Inferior parietal cortex (tissue), 1 donor: ENCODE data around the gene ADAMTSL1.
"Not testable (repeated sequence)": the region's sequence is repeated elsewhere in the genome, so short reads cannot be mapped to it uniquely, and the experiment has no call there.

Source experiments
- DNase-seq: peaks from one replicate; pipeline ENCODE4 v3.0.0-alpha.2; 2016; ENCODE audit errors: extremely low spot score

The ADAMTSL1 gene

DNA sequence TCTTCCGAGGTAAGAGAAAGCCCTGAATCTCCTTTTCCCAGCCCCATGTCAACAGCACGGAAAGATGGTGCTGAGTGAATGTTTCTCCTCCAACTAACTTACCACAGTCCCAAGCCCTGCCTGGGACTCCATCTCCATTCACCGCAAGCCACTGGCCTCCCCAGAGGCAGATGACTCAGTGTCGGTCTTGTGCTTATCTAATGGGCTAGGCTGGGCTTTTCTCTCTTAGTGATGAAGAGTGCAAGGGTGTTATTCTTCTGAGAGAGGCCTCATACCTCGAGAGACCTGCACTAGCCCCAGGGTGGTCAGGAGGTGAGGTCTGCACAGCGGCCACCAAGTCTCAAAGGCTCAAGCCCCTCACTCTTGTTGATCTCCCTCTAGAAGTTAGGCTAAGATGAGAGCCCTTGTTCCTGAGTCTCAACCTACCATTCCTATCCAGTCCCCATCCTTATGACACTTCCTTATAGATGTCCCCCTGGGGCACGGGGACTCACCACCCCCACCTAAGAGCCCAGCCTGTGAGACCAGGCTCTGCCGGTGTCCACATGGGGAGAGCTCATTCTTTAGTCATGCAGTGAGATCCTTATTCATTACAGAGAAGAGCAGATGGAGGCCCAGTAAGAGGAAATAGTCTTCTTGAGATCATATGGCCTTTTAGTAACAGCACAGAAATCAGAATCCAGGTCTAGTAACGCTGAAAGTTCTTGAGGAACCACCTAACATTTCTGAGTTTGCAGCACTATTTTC, 432.1 kb downstream of the ADAMTSL1 start:
- no peak for DNase-seq

DNA sequence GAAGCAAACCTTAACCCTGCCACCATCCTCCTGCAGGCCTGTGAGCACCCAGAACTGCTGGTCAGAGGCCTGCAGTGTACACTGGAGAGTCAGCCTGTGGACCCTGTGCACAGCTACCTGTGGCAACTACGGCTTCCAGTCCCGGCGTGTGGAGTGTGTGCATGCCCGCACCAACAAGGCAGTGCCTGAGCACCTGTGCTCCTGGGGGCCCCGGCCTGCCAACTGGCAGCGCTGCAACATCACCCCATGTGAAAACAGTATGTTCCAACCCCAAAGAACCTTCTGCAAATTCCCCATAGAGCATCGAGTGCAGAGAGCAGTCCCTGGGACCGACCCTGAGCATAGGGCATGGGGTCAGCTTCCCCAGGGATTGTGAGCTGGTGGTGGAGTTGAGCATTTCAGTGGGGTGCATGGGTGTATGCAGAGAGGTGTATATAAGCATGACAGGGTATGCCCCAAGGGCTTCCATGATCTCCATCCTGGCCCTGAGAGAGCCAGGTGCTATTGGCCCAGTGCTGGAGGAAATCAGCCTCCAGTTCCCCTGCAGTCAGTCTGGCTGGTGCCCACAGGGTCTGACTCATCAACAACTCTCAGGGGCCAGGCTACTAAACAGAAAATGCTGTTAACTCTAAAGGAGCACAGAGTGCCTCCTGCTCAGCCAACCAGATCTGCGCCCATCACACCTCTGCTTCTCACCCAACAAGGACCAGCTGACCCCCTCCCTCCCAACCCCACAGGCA, 432.9 kb downstream of the ADAMTSL1 start:
- no peak for DNase-seq

DNA sequence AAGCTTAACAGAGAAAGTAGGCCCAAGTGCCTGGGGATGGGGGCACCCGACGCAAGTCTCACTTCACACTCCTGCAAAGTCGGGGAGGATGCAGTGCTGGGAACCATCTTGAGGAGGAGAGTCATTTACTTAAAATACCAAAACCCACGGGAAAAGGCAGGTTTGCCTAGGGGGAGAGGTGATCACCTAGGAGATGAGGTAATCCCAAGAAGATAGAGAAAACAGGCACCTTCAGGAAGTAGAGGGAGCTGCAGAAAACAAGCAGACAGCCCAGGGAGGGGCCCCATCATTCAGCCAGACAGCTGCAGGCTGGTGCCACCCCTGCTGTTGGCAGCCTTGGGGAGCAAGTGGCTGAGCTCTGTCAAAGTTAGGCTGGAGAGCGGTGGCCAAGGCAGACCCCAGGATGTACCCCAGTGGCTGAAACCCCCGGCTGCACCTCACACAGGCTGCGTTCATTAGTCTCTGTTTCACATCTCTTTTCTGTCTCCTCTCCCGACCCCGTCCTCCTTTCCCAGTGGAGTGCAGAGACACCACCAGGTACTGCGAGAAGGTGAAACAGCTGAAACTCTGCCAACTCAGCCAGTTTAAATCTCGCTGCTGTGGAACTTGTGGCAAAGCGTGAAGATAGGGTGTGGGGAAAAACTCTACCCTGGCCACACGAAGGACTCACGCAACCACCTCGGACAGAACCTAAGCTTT, 434.1 kb downstream of the ADAMTSL1 start:
- no peak for DNase-seq

DNA sequence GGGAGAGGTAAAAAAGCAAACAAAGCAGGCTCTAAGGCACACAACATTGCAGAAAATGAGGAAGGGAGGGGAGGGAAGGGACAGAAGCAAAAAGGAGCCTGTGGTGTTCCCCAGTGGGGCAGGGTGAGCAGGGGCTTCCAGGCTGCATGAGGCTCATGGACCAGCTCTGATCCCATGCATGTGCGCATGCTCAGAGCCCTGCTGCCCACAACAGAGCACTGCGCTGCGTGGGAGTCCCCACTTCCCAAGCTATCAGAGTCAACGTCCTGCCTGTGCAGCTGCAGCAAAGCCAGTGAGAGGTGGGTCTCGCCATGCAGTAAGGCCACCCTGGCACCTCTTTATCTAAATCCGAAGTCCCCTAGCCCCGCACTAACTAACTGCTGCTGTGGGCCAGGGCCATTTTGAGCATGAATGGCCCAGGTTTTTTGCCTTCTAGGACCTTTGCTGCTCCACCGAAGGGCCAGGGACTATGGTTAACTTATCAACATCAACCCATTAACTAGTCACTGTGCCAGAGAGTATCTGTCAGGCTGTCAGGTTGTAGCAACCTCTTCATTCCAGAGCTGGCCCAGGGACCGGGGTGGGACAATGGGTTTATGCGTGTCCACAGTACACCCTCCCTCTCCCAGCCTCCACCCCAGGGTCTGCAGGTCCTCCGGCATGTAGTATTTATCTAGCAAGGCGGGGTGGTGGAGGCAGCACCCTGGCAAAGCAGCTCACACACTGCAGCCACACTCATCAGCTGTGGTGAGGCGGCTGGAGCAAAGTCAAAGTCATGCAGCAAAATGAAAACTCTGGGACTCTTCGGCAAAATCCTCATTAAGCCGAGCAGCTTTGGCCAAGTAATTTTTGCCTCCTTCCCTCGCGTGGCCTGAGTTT, 435.4 kb downstream of the ADAMTSL1 start:
- no peak for DNase-seq

DNA sequence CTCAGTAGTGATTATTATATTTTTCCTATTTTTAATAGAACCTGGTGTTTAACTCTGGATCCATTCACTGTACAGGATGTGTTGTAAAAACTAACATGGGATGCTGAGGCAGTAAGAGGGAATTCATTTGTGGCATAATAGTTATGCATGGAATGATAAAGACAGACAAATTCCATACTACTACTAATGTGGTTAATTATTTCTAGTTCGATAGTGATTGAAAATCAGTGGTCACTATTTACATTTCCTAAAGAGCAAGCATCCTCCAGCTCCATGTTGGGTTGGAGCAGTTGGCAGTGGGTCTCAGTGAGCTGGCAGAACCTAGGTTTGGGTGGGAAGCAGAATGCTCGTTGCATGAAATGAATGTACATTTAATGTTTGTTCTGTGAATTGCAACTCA, 436.5 kb downstream of the ADAMTSL1 start:
- no peak for DNase-seq

DNA sequence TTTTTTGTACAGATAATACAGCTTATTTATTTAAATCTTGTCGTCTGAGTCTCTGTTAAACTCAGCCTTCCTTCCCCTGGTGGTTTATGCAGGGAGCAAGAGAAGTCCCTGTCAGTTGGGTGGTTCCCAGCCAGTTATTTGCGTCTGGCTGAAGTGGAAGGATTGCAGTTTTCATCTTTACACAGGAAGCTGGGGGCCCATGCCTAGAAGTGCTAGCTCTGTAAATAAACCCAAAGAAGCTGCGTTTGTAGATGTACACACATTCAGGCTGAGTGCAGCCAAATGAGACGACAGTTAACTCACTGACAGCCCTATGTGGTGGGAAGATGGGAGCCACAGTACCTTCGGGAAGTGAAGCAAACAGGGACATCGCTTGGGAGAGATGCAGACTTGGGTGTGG, 437.0 kb downstream of the ADAMTSL1 start:
- DNase-seq: peak; percentile 7

DNA sequence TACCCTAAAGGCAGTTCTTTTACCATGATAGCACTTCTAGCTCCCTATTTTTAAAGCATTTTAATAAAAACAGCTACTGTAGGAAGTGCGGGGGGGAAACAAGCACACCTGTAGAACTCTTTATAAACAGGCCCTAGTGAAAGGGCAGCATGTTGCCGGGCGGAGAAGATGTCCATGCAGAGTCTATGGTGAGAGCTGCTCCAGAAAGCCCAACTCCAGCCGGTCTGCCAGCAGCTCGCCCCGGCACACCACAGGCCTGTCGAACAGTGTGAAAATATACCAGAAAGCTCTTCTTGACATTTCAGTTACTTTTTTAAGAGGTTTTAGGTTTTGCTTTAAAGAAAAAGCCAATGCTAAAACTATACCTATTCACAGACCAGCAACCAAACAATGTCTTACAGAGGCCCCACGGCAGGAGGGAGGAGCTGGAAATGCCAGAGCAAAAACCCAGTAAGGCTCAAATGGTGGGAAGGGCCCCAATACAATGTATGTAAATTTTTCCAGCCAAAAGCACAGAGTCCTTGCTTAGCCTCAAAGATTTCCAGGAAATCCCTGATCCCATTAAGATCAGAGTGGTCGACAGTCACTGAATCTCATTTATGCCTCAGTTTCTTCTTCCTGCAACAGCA, 437.9 kb downstream of the ADAMTSL1 start:
- DNase-seq: no peak

DNA sequence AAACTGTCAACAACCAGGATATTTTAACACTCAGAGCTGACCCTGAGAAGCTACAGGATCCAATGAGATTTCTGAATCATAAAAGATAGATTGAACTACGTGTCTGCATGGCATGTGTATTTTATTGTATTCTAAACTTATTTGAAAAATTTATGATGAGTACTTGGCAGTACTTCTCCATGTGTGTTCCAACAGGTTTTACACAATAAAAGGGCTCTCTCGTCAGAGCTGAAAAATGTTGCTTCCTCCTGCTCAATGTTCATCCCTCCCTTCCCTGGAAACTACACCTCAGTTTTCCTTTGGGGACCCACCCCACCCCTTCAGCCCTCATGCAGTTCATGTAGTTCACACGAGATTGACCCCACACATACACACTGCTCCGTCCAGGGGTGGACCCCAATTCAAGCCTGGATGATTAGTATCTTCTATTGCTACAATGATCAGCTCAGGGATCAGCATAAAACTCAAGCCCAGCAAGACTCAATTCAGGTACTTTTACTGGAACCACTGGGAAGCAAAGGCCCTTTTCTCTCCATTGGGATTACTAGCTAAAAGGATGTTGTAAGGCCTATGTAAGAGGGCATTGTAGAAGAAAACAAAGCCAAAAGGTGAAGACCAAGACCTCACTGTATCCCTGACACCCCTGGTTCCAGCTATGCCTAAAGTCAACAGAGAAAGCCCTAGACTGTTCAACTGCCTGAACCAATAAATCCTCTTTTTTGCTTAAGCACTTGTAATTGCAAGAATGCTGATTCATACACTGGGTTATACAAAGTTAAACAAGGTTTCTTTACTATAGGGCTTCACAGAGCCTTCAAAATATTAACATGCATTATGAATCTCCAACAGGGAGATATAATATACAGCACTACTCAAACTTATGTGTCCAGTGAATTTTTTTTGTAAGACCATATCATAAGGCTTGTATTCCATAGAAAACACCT, 446.5 kb downstream of the ADAMTSL1 start:
- DNase-seq: no peak

DNA sequence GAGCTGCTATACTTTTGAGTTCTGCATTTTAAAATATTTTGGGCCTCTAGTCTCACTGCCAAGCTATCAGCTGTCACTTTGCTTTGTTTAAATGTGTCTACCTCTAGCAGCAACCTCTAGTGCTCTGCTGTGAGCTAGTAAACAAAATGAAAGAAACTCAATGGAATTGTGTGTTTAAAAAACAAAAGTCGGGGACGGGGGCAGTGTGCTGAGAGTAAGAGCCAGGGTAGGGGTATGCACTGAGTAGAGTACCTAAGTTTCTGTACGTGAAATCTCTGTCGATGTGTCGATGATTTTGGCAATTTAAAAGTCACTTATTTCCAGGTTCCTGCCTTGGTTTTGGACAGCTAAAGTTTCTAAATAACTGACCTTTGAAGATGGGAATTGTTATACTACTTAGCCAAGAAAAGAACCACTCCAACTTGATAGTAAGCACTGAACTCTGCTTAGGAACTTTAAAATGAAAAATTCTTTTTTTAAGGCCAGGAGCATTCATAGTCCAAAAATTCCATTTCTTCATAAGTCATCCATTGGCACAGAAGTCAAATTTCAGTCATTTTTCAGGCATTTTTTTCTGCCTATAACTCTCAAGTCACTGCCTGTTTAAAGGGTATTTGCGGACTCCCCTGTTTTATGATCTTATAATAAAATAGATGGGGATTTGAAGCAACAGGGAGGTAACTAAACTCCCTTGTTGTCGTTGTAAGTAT, 447.6 kb downstream of the ADAMTSL1 start:
- no peak for DNase-seq

DNA sequence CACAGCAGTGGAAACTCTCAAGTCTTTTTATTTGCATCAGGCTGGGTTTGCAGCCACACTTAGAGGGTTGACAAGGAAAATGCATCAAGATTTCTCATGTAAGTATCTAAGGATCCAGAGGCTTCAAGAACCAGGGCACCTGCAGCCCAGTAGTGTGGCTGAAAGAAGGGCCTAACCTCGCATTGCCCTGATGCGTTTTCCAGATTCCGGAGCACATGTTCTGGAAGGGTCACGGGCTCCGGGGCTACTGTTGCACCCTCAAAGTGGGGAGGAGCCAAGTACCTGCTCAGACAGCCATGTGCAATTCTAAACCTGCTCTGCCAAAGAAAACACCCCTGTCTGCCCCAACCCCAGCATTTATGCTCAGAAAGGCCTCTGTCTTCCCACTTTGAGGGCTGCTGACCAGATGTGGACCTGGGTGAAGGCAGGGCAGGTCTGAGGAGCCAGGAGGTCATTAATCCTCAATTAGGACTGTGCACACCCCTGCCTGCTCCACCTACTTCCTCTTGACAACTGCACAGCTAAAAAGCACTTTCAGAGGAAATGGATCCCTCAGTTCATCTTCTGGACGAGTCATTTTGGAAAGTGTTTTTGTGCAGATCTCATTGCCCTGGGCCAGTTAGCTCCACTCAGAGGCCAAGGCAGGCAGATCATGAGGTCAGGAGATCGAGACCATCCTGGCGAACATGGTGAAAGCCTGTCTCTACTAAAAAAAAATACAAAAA, 448.4 kb downstream of the ADAMTSL1 start:
- no peak for DNase-seq

DNA sequence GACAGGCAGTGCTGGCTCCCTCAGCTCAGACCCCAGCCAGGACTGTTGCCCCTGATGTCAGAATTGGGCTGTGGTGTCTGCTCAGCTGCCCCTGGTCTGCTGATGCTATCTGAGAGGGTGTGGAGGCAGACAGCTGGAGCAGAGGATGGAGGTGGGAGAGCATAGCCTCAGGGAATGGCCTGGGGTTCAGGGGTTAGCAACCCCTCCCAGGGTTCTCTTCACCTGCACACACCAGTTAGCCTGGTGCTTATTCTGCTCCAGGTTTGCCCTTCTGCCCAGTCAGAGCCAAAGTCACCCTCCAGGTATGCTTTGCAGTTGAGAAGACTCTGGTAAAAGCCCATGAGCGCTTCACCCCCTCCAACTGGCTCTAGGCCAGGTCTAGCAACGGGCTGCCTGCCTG, 449.2 kb downstream of the ADAMTSL1 start:
- no peak for DNase-seq

DNA sequence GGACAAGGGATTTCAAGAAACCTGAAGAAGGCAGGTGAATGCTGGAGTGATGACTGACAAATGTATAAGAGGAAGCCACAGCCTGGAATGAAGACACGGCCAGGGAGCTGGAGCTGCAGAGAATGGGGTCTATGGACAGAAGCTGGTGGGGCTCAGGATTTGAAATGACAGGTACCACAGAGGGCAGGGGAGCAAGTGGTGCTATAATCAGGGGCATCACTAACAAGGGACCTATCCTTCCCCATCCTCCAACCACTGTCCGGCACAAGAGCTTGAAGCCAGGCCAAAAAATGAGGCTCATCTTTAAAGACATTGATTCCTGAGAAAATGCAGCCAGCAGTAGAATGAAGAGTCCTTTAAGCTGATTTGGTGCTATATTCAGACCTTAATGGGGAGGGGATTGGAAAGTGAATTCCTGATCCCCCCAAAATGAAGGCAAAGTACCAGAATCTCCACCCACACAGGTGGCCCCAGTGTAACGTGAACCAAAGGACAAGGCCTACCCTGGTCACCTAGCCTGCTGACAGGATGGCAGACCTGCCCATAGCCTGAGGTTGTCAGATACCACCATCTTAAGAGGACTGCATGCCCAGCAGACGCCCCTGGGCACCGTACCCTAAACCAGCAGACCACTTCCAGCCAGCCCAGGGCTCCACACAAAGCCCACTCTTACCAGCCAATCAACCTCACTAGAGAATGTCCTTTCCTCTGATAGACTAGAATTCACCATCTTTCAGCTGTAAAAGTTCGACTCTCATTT, 449.9 kb downstream of the ADAMTSL1 start:
- DNase-seq: no peak

DNA sequence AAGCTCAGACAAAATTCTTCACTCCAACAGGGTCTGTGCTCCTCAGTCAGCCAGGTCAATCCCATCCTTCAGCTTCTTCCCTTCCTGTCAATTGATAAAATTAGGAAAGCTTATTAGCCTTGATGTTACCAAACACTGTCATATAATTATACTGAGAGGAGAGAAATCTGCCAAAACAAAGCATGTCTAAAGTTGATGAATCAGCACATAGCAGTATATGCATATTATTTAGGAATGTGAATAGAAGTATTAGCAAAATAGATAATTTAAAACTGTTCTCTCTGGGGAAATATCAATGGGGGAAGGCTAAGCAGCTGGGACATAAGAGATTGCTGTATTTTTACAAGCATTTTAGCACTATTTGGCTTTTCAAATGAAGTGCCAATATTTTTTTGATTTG, 451.9 kb downstream of the ADAMTSL1 start:
- no peak for DNase-seq

DNA sequence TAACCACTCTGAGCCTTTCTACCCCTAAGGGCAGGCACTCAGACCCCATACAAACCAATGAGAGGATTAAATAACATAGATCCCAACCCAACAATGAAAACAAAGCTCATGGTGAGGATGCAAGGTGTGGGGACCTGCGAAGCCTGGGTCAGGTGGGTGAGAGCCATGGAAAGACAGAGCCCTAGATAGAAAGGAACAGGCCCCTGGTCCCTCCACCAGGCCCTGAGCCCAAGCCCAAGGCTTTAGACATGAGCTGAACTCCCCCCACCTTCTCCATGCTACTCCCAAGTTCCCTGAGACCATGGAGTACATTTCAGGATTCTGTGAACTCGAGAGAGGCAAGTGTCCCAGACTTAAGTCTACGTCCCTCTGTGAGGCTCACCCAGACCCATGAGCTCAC, 452.6 kb downstream of the ADAMTSL1 start:
- DNase-seq: no peak

DNA sequence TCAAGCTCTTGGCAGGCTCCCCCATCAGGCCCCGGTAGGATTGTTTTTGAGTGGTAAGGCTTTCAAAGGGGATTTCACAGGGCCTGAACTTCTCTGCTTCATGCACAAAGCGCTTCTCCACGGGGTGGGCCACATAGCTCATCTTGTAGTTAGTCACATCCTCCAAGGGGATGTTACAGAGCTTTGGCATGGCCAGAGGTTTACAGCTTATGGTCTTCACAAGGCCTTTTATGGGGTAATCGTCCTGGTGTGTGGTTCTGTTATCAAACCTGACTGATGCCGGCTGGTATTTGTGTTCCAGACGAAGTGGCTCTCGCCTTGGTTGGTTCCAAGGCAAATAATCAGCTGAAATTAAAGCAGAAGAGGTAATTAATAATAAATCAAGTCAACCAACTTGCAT, 454.8 kb downstream of the ADAMTSL1 start:
- DNase-seq: no peak

DNA sequence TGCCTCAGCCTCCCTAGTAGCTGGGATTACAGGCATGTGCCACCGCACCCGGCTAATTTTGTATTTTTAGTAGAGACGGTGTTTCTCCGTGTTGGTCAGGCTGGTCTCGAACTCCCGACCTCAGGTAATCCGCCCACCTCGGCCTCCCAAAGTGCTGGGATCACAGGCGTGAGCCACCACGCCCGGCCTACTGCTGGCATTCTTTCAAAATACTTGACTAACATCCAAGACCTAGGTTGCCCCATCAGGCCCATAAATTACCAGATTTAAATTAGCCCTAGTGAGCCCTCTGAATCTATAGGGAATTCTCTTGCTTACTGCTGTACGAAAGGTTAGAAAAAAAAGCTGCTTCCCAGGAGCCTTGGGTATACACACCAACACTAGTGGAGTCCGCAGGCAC, 456.7 kb downstream of the ADAMTSL1 start:
- DNase-seq: not testable (repeated sequence)

DNA sequence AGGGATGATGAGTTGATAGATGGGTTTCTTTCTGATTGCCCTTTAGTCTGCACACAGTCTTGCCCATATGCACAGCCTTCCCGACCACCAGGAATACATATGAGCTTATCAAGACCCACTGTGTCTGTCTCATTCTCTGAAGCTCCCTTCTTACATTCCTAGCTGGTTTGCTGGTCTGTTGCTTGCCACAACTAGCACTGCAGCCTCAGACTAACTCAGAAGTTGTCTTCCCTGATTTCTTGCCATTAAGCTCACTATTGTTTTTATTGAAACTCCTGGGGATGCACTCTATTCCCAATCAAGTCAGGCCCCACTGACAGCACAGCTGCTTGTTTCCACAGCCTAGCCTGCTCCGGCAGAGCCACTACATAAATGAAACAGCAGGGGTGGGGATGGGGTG, 461.6 kb downstream of the ADAMTSL1 start:
- no peak for DNase-seq
